K562 (cell line): ENCODE data around the gene FBXW8. TPM values are rescaled to one million over a fixed set of nuclear protein-coding genes. Genes with fewer than 3 reads are reported as not detected.

Source experiments
- DMBX1 ChIP-seq: fragments of 250-450 bp; sonication (Bioruptor Pico); IDR thresholded peaks from 2 replicates; pipeline ENCODE4 v1.8.0; 2022; ENCODE audit warnings: inconsistent platforms, mild to moderate bottlenecking, moderate library complexity, borderline replicate concordance
- EWSR1 ChIP-seq: fragments of 450-650 bp; IDR thresholded peaks from 2 replicates; pipeline ENCODE4 v1.6.1; 2018; ENCODE audit warnings: borderline replicate concordance, mild to moderate bottlenecking, low read depth, moderate library complexity; ENCODE audit not compliant: partially characterized antibody
- GABPB1 ChIP-seq: sonication (generic); formaldehyde crosslinking; IDR thresholded peaks from 2 replicates; pipeline ENCODE4 v1.8.0; 2022; ENCODE audit warnings: mild to moderate bottlenecking, missing genetic modification reagents
- GATAD2A ChIP-seq: fragments of 450-650 bp; IDR thresholded peaks from 2 replicates; pipeline ENCODE4 v1.6.1; 2017
- KDM2B ChIP-seq: fragments of 250-450 bp; sonication (Bioruptor Pico); IDR thresholded peaks from 2 replicates; pipeline ENCODE4 v1.8.0; 2021; ENCODE audit warnings: mild to moderate bottlenecking, moderate library complexity
- MAFG ChIP-seq: fragments of 450-650 bp; conservative IDR thresholded peaks from 2 replicates; pipeline ENCODE4 v1.6.1; 2016; ENCODE audit warnings: missing genetic modification characterization, missing compliant biosample characterization
- MLX ChIP-seq, 2 experiments: fragments of 450-650 bp in 1 of 2; sonication (generic) in 1 of 2; formaldehyde crosslinking; conservative IDR thresholded peaks; 2 replicates each; pipeline versions ENCODE4 v1.4.0 to v1.8.1; 2020 to 2022; ENCODE audit warnings: mild to moderate bottlenecking in 1 of 2, missing genetic modification reagents in 1 of 2
- MTA1 ChIP-seq: fragments of 450-650 bp; IDR thresholded peaks from 2 replicates; pipeline ENCODE4 v1.6.1; 2017; ENCODE audit warnings: borderline replicate concordance
- SREBF2 ChIP-seq: sonication (generic); formaldehyde crosslinking; IDR thresholded peaks from 2 replicates; pipeline ENCODE4 v1.4.0; 2020; ENCODE audit warnings: mild to moderate bottlenecking, missing genetic modification reagents
- TAL1 ChIP-seq: fragments of 450-650 bp; IDR thresholded peaks from 2 replicates; pipeline ENCODE4 v1.6.1; 2016; ENCODE audit warnings: mild to moderate bottlenecking
- TBP ChIP-seq: optimal IDR thresholded peaks from 2 replicates; pipeline ENCODE3; 2011; ENCODE audit warnings: low read depth, low read length, improper control_type of control experiment
- ZNF347 ChIP-seq: fragments of 450-650 bp; formaldehyde crosslinking; IDR thresholded peaks from 2 replicates; pipeline ENCODE4 v1.4.0; 2020; ENCODE audit warnings: low read depth, mild to moderate bottlenecking, moderate library complexity
- polyA plus RNA-seq, 8 experiments: library from polyadenylated mRNA; depleted of rRNA in 4 of 8; stranded (reverse) in 5 of 8; unstranded in 3 of 8; fragments of >200 nt; fragmentation: Nextera tagmentation in 2 of 8; fragmentation: Illumina TruSeq in 1 of 8; extraction: Ambion mirVana in 2 of 8; extraction: Trizol in 1 of 8; gene quantifications; 2 replicates each; pipeline versions ENCODE4 v1.2.1 to v1.2.3, GENCODE V29; 2011 to 2014; ENCODE audit warnings: inconsistent platforms in 1 of 8, missing spikeins in 1 of 8
- total RNA-seq, 7 experiments: library from RNA; depleted of rRNA in 6 of 7; stranded (reverse); fragments of >200 nt in 6 of 7; fragmentation: Illumina TruSeq in 2 of 7; extraction: Trizol in 2 of 7; gene quantifications; 2 replicates each; pipeline versions ENCODE4 v1.2.1 to v1.2.3, GENCODE V29; 2011 to 2021; ENCODE audit warnings: low replicate concordance in 1 of 7
- TF ChIP-seq, protein P1 (sequence below): sonication (generic); formaldehyde crosslinking; IDR thresholded peaks from 2 replicates; pipeline ENCODE4 v1.8.1; 2022; ENCODE audit warnings: missing genetic modification reagents
- TF ChIP-seq, protein P2 (sequence below): fragments of 450-650 bp; conservative IDR thresholded peaks from 2 replicates; pipeline ENCODE4 v1.6.1; 2016; ENCODE audit warnings: missing genetic modification characterization, low read depth, mild to moderate bottlenecking, control low read depth, missing compliant biosample characterization
- TF ChIP-seq, protein P3 (sequence below), 2 experiments: IDR thresholded peaks; 2 replicates each; pipeline ENCODE4 v1.6.1; 2012; ENCODE audit warnings: improper control_type of control experiment in 2 of 2, low read depth in 2 of 2, low read length in 2 of 2, borderline replicate concordance in 1 of 2
- TF ChIP-seq, protein P4 (sequence below): sonication (generic); formaldehyde crosslinking; IDR thresholded peaks from 2 replicates; pipeline ENCODE4 v1.8.0; 2023; ENCODE audit warnings: missing genetic modification reagents, mild to moderate bottlenecking, borderline replicate concordance

Gene FBXW8
- total and polyA plus RNA-seq, 9 of the 15 experiments (the other 6 are each of a cell fraction or from before 2014, with no cell fraction given) = 0.58 to 8.3 (median 4.4) TPM

GRCh38 chr12:117005417-117006046 is 94.8 kb downstream of the FBXW8 start (continued):
- TF ChIP-seq, protein P1, sequence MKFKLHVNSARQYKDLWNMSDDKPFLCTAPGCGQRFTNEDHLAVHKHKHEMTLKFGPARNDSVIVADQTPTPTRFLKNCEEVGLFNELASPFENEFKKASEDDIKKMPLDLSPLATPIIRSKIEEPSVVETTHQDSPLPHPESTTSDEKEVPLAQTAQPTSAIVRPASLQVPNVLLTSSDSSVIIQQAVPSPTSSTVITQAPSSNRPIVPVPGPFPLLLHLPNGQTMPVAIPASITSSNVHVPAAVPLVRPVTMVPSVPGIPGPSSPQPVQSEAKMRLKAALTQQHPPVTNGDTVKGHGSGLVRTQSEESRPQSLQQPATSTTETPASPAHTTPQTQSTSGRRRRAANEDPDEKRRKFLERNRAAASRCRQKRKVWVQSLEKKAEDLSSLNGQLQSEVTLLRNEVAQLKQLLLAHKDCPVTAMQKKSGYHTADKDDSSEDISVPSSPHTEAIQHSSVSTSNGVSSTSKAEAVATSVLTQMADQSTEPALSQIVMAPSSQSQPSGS (CRISPR knock-in tag) = no peak
- TF ChIP-seq TBP = no peak
- peak; percentile 37; the same call in 1 of the 2 replicates for TF ChIP-seq MTA1
- no peak for TF ChIP-seq MAFG (tag)
- TF ChIP-seq TAL1 = peak; percentile 44; the same call in 1 of the 2 replicates
- TF ChIP-seq GABPB1 (CRISPR knock-in tag) = no peak
- TF ChIP-seq EWSR1 = no peak
- TF ChIP-seq SREBF2 (CRISPR knock-in tag) = no peak
- TF ChIP-seq MLX (CRISPR knock-in tag; conservative IDR thresholded peaks at IDR 0.05) = no peak
- TF ChIP-seq, protein P2, sequence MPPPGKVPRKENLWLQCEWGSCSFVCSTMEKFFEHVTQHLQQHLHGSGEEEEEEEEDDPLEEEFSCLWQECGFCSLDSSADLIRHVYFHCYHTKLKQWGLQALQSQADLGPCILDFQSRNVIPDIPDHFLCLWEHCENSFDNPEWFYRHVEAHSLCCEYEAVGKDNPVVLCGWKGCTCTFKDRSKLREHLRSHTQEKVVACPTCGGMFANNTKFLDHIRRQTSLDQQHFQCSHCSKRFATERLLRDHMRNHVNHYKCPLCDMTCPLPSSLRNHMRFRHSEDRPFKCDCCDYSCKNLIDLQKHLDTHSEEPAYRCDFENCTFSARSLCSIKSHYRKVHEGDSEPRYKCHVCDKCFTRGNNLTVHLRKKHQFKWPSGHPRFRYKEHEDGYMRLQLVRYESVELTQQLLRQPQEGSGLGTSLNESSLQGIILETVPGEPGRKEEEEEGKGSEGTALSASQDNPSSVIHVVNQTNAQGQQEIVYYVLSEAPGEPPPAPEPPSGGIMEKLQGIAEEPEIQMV (tag) = no peak
- TF ChIP-seq DMBX1 = 0 out of 2 replicates have a peak, but pooled peaks have one; percentile 44
- TF ChIP-seq ZNF347 (CRISPR knock-in tag) = no peak
- TF ChIP-seq, protein P3, sequence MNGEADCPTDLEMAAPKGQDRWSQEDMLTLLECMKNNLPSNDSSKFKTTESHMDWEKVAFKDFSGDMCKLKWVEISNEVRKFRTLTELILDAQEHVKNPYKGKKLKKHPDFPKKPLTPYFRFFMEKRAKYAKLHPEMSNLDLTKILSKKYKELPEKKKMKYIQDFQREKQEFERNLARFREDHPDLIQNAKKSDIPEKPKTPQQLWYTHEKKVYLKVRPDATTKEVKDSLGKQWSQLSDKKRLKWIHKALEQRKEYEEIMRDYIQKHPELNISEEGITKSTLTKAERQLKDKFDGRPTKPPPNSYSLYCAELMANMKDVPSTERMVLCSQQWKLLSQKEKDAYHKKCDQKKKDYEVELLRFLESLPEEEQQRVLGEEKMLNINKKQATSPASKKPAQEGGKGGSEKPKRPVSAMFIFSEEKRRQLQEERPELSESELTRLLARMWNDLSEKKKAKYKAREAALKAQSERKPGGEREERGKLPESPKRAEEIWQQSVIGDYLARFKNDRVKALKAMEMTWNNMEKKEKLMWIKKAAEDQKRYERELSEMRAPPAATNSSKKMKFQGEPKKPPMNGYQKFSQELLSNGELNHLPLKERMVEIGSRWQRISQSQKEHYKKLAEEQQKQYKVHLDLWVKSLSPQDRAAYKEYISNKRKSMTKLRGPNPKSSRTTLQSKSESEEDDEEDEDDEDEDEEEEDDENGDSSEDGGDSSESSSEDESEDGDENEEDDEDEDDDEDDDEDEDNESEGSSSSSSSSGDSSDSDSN (IDR thresholded peaks at IDR 0.05; ENCODE audit: borderline replicate concordance in 1 of 2, low read depth in 2 of 2, low read length in 2 of 2) = no peak
- TF ChIP-seq, protein P4, sequence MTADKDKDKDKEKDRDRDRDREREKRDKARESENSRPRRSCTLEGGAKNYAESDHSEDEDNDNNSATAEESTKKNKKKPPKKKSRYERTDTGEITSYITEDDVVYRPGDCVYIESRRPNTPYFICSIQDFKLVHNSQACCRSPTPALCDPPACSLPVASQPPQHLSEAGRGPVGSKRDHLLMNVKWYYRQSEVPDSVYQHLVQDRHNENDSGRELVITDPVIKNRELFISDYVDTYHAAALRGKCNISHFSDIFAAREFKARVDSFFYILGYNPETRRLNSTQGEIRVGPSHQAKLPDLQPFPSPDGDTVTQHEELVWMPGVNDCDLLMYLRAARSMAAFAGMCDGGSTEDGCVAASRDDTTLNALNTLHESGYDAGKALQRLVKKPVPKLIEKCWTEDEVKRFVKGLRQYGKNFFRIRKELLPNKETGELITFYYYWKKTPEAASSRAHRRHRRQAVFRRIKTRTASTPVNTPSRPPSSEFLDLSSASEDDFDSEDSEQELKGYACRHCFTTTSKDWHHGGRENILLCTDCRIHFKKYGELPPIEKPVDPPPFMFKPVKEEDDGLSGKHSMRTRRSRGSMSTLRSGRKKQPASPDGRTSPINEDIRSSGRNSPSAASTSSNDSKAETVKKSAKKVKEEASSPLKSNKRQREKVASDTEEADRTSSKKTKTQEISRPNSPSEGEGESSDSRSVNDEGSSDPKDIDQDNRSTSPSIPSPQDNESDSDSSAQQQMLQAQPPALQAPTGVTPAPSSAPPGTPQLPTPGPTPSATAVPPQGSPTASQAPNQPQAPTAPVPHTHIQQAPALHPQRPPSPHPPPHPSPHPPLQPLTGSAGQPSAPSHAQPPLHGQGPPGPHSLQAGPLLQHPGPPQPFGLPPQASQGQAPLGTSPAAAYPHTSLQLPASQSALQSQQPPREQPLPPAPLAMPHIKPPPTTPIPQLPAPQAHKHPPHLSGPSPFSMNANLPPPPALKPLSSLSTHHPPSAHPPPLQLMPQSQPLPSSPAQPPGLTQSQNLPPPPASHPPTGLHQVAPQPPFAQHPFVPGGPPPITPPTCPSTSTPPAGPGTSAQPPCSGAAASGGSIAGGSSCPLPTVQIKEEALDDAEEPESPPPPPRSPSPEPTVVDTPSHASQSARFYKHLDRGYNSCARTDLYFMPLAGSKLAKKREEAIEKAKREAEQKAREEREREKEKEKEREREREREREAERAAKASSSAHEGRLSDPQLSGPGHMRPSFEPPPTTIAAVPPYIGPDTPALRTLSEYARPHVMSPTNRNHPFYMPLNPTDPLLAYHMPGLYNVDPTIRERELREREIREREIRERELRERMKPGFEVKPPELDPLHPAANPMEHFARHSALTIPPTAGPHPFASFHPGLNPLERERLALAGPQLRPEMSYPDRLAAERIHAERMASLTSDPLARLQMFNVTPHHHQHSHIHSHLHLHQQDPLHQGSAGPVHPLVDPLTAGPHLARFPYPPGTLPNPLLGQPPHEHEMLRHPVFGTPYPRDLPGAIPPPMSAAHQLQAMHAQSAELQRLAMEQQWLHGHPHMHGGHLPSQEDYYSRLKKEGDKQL (CRISPR knock-in tag) = no peak
- no peak for TF ChIP-seq GATAD2A
- no peak for TF ChIP-seq KDM2B (CRISPR knock-in tag)
